SK-N-SH (cell line): ENCODE measurements around the gene FKBP11. TPM values are rescaled to one million over a fixed set of nuclear protein-coding genes. Genes with fewer than 3 reads are reported as not detected.

Experiments
- CTCF ChIA-PET: fragments of 300-600, 350-600 bp; formaldehyde crosslinking; extraction: SDS; loops from one replicate; lab custom pipeline; 2021; lab: Yijun Ruan, JAX
- POLR2A ChIA-PET: fragments of 350-600 bp; sonication (Branson Sonifier 250); formaldehyde crosslinking; extraction: SDS; loops from one replicate; lab custom pipeline; 2020; ENCODE audit warnings: antibody characterized with exemption, inconsistent platforms; lab: Yijun Ruan, JAX
- DNase-seq: peaks from one replicate; pipeline ENCODE4 v3.0.0; 2012
- H2AFZ ChIP-seq: fragments of 200-600 bp; sonication (generic); 2 replicates; pipeline ENCODE4 v1.8.1; 2016; ENCODE audit warnings: antibody characterized with exemption, mild to moderate bottlenecking, low read depth
- H3F3A ChIP-seq: fragments of 200-600 bp; sonication (generic); replicated peaks from 2 replicates; pipeline ENCODE3; 2016; ENCODE audit warnings: antibody characterized with exemption, mild to moderate bottlenecking; ENCODE audit not compliant: insufficient read depth
- H3K27ac ChIP-seq, 2 experiments: fragments of 200-500 bp in 1 of 2; fragments of 200-600 bp in 1 of 2; sonication (Bioruptor generic) in 1 of 2; sonication (generic), shearing (Covaris generic) in 1 of 2; 2 replicates each; pipeline versions ENCODE4 v1.5.1 to v1.6.1; 2014 to 2016; ENCODE audit warnings: low read depth in 2 of 2, inconsistent platforms in 1 of 2, low read length in 1 of 2, mild to moderate bottlenecking in 1 of 2, mixed read lengths in 1 of 2
- H3K27me3 ChIP-seq: fragments of 200-600 bp; sonication (generic), shearing (Covaris generic); 2 replicates; pipeline ENCODE4 v1.6.1; 2016; ENCODE audit warnings: mixed run types; ENCODE audit not compliant: insufficient read depth
- H3K36me3 ChIP-seq, 2 experiments: fragments of 200-500 bp in 1 of 2; fragments of 200-600 bp in 1 of 2; sonication (Bioruptor generic) in 1 of 2; sonication (generic) in 1 of 2; replicated peaks in 1 of 2; 2 replicates each; pipeline versions ENCODE3 to v1.5.1; 2014 to 2016; ENCODE audit warnings: low read length in 1 of 2, mild to moderate bottlenecking in 1 of 2; ENCODE audit not compliant: insufficient read depth in 2 of 2, control insufficient read depth in 1 of 2
- H3K4me1 ChIP-seq, 2 experiments: fragments of 200-500 bp in 1 of 2; fragments of 200-600 bp in 1 of 2; sonication (Bioruptor generic) in 1 of 2; sonication (generic), shearing (Covaris generic) in 1 of 2; 2 replicates each; pipeline versions ENCODE4 v1.5.1 to v1.6.1; 2014 to 2016; ENCODE audit warnings: low read depth in 1 of 2, low read length in 1 of 2, mixed run types in 1 of 2; ENCODE audit not compliant: insufficient read depth in 2 of 2, control insufficient read depth in 1 of 2
- H3K4me2 ChIP-seq: fragments of 200-600 bp; sonication (generic), shearing (Covaris generic); 2 replicates; pipeline ENCODE4 v1.6.1; 2017; ENCODE audit warnings: mixed run types
- H3K4me3 ChIP-seq, 2 experiments: fragments of 200-500 bp in 1 of 2; fragments of 200-600 bp in 1 of 2; sonication (Bioruptor generic) in 1 of 2; sonication (generic), shearing (Covaris generic) in 1 of 2; 2 replicates each; pipeline versions ENCODE4 v1.5.1 to v1.8.1; 2014 to 2016; ENCODE audit warnings: low read depth in 2 of 2, inconsistent platforms in 1 of 2, low read length in 1 of 2, mild to moderate bottlenecking in 1 of 2, mixed read lengths in 1 of 2, moderate library complexity in 1 of 2
- H3K79me2 ChIP-seq: fragments of 200-600 bp; sonication (generic); 2 replicates; pipeline ENCODE4 v1.8.1; 2017; ENCODE audit warnings: mild to moderate bottlenecking; ENCODE audit not compliant: insufficient read depth
- H3K9ac ChIP-seq: fragments of 200-600 bp; sonication (generic); 2 replicates; pipeline ENCODE4 v1.6.1; 2017; ENCODE audit warnings: mixed run types
- H3K9me2 ChIP-seq: fragments of 200-600 bp; sonication (generic); 2 replicates; pipeline ENCODE4 v1.6.1; 2017; ENCODE audit warnings: mixed run types
- H3K9me3 ChIP-seq: fragments of 200-600 bp; sonication (generic); 2 replicates; pipeline ENCODE4 v1.6.1; 2017; ENCODE audit warnings: mixed run types, mild to moderate bottlenecking, moderate library complexity
- H4K20me1 ChIP-seq: fragments of 200-600 bp; sonication (generic); 2 replicates; pipeline ENCODE4 v1.6.1; 2017; ENCODE audit warnings: mild to moderate bottlenecking, mixed run types; ENCODE audit not compliant: insufficient read depth
- EP300 ChIP-seq, 2 experiments: IDR thresholded peaks; 2 replicates each; pipeline versions ENCODE4 v1.4.0 to v1.6.1; 2012; ENCODE audit warnings: borderline replicate concordance in 1 of 2, low read depth in 1 of 2, low read length in 1 of 2
- FOSL2 ChIP-seq: IDR thresholded peaks from 2 replicates; pipeline ENCODE4 v1.4.0; 2012; ENCODE audit warnings: low read depth, mild to moderate bottlenecking, moderate library complexity, borderline replicate concordance
- FOXJ3 ChIP-seq: sonication (generic); formaldehyde crosslinking; IDR thresholded peaks from 2 replicates; pipeline ENCODE4 v1.5.1; 2020; ENCODE audit warnings: mild to moderate bottlenecking, missing genetic modification reagents
- FOXM1 ChIP-seq: IDR thresholded peaks from 2 replicates; pipeline ENCODE4 v1.4.0; 2012; ENCODE audit warnings: low read depth, mild to moderate bottlenecking
- GATA2 ChIP-seq: sonication (generic); formaldehyde crosslinking; IDR thresholded peaks from 2 replicates; pipeline ENCODE4 v1.5.0; 2020; ENCODE audit warnings: mild to moderate bottlenecking, missing genetic modification reagents
- IRF3 ChIP-seq: fragments of 150-350 bp; IDR thresholded peaks from 2 replicates; pipeline ENCODE4 v1.6.1; 2016; ENCODE audit warnings: mild to moderate bottlenecking, low read depth, low read length
- JUND ChIP-seq: IDR thresholded peaks from 2 replicates; pipeline ENCODE4 v1.4.0; 2012
- MXI1 ChIP-seq: IDR thresholded peaks from 2 replicates; pipeline ENCODE4 v1.6.1; 2012; ENCODE audit warnings: mild to moderate bottlenecking, low read depth, low read length, improper control_type of control experiment
- NRF1 ChIP-seq: IDR thresholded peaks from 2 replicates; pipeline ENCODE4 v1.6.1; 2012; ENCODE audit warnings: low read depth, mild to moderate bottlenecking, low read length
- RAD21 ChIP-seq: IDR thresholded peaks from 2 replicates; pipeline ENCODE4 v1.6.1; 2012; ENCODE audit warnings: mild to moderate bottlenecking, low read length
- RCOR1 ChIP-seq: fragments of 150-350 bp; IDR thresholded peaks from 2 replicates; pipeline ENCODE4 v1.6.1; 2017; ENCODE audit warnings: antibody characterized with exemption, low read length
- RFX5 ChIP-seq: IDR thresholded peaks from 2 replicates; pipeline ENCODE4 v1.6.1; 2012; ENCODE audit warnings: mild to moderate bottlenecking, improper control_type of control experiment, low read length
- RXRA ChIP-seq: IDR thresholded peaks from 2 replicates; pipeline ENCODE4 v1.4.0; 2012; ENCODE audit warnings: low read depth, mild to moderate bottlenecking, borderline replicate concordance
- SIN3A ChIP-seq: IDR thresholded peaks from 2 replicates; pipeline ENCODE4 v1.6.1; 2012; ENCODE audit warnings: low read depth, mild to moderate bottlenecking, low read length, moderate library complexity, borderline replicate concordance
- SMC3 ChIP-seq: IDR thresholded peaks from 2 replicates; pipeline ENCODE4 v1.6.1; 2012; ENCODE audit warnings: low read depth, low read length, improper control_type of control experiment
- TAF1 ChIP-seq: IDR thresholded peaks from 2 replicates; pipeline ENCODE4 v1.6.1; 2012; ENCODE audit warnings: low read depth, mild to moderate bottlenecking, low read length, moderate library complexity, borderline replicate concordance
- USF1 ChIP-seq: IDR thresholded peaks from 2 replicates; pipeline ENCODE4 v1.4.0; 2012; ENCODE audit warnings: low read depth, borderline replicate concordance
- YY1 ChIP-seq: IDR thresholded peaks from 2 replicates; pipeline ENCODE4 v1.4.0; 2012; ENCODE audit warnings: low read depth, mild to moderate bottlenecking
- WGBS: methylation state at CpG from one replicate; pipeline ENCODE4 v1.1.6; 2017; ENCODE audit warnings: low lambda C conversion rate; 5-methylcytosine and 5-hydroxymethylcytosine counted together
- polyA plus RNA-seq, 3 experiments: library from polyadenylated mRNA; depleted of rRNA; stranded (reverse); fragments of >200 nt; gene quantifications; 2 replicates each; pipeline ENCODE4 v1.2.3, GENCODE V29; 2012
- TF ChIP-seq, protein P1 (sequence below): fragments of 200-600 bp; sonication (generic); IDR thresholded peaks from 2 replicates; pipeline ENCODE4 v1.6.1; 2017; ENCODE audit warnings: antibody characterized with exemption, mild to moderate bottlenecking, moderate library complexity

FKBP11 gene
- polyA plus RNA-seq, 1 of the 3 experiments (the other 2 are of a cell fraction) = 28.5 TPM

DNA sequence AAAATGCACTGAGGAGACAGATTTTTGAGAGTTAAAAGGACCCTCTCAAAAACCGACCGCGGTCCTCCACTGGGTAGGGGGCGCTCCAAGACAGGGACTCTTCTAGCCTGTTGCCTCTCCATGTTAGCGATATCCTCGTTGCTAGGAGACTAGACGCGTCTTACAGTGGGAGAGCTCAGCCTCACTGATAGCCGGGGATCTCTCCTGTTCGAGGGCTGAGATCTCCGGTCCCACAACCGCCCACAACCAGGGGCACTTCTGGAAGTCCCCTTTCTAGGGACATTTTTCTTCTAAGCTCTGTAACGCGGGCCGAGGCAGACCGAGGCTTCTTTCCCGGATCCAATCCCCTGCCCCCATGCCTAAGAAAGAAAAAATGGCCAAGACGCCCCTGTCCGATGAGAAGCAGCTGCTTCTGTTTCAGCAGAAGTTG is 21.3 kb downstream of the FKBP11 start:
- H3K9ac ChIP-seq = peak overlapping the region; percentile 59; the same call in 1 of the 2 replicates
- peak overlapping the region; percentile 90 for H3K4me2 ChIP-seq
- H4K20me1 ChIP-seq = no peaks in the 10 kb centered on the region
- peak; percentile 85 for DNase-seq
- ChIA-PET POLR2A (interaction anchor here (0.5 to 0.6 kb wide), 3 partner anchors 10 to 69 kb away, joined by 3 read pairs; no protein-coding TSS in a partner anchor), CTCF (interaction anchor here (0.6 to 9.3 kb wide), 31 partner anchors 10 to 134 kb away, joined by 3 to 99 read pairs (median 4); partner anchors contain the start of genes FKBP11 and RND1)
- no peaks in the 10 kb centered on the region for H3K27me3 ChIP-seq
- H3K9me2 ChIP-seq = no peaks in the 10 kb centered on the region
- H3K79me2 ChIP-seq = no peaks in the 10 kb centered on the region
- TF ChIP-seq SMC3 = no peak
- peak; percentile 15; the same call in 1 of the 2 replicates for TF ChIP-seq TAF1
- TF ChIP-seq SIN3A = peak; percentile 97
- TF ChIP-seq RAD21 = peak; percentile 23; the same call in 1 of the 2 replicates
- no peak for TF ChIP-seq NRF1
- no peak for TF ChIP-seq FOSL2
- peak; percentile 80 for TF ChIP-seq MXI1
- no peak for TF ChIP-seq RFX5
- TF ChIP-seq, protein P1, sequence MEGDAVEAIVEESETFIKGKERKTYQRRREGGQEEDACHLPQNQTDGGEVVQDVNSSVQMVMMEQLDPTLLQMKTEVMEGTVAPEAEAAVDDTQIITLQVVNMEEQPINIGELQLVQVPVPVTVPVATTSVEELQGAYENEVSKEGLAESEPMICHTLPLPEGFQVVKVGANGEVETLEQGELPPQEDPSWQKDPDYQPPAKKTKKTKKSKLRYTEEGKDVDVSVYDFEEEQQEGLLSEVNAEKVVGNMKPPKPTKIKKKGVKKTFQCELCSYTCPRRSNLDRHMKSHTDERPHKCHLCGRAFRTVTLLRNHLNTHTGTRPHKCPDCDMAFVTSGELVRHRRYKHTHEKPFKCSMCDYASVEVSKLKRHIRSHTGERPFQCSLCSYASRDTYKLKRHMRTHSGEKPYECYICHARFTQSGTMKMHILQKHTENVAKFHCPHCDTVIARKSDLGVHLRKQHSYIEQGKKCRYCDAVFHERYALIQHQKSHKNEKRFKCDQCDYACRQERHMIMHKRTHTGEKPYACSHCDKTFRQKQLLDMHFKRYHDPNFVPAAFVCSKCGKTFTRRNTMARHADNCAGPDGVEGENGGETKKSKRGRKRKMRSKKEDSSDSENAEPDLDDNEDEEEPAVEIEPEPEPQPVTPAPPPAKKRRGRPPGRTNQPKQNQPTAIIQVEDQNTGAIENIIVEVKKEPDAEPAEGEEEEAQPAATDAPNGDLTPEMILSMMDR = peak; percentile 68
- TF ChIP-seq YY1 = peak; percentile 47; the same call in 1 of the 2 replicates
- no peak for TF ChIP-seq USF1
- H2AFZ ChIP-seq = peak overlapping the region; percentile 97
- no peaks in the 10 kb centered on the region for H3K9me3 ChIP-seq
- H3F3A ChIP-seq = peaks cover 4% of the 10 kb centered on the region
- peaks cover 0 to 5% of the 10 kb centered on the region in 2 experiments; a peak in 1 of 4 replicates for H3K4me1 ChIP-seq
- H3K4me3 ChIP-seq = peak overlapping the region; percentile 53 to 84
- 2% methylated on average over 18 of the region's 19 CpGs for WGBS
- no peak overlapping the region for H3K27ac ChIP-seq
- no peaks in the 10 kb centered on the region for H3K36me3 ChIP-seq

DNA sequence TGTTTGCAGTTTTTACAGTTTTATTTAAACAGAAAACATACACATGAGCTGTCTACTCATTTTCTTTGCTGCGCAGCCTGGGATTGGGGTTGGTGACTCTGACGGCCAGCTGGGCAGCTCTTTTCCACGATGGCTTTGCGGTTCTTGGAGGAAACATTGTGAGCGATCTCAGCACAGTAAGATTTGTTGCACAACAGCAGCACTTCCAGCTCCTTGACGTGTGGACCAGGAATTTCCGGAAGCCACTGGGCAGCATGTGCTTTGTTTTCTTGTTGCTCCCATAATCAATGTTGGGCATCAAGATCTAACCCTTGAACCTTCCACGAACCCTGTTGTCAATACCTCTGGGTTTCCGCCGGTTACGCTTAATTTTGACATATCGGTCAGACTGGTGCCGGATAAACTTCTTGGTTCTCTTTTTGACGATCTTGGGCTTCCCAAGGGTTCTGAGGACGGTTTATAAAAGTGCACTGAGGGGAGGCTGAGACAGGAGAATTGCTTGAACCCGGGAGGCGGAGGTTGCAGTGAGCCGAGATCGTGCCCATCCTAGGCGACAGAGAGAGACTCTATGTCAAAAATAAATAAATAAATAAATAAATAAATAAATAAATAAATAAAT is 21.8 kb downstream of the FKBP11 start:
- Histone ChIP-seq H3K4me3 (peak overlapping the region in 1 of 2 experiments; percentile 84; a peak in 1 of 4 replicates), H4K20me1 (no peaks in the 10 kb centered on the region), H3K9ac (no peak overlapping the region), H3K27me3 (no peaks in the 10 kb centered on the region), H3F3A (peaks cover 4% of the 10 kb centered on the region), H3K36me3 (no peaks in the 10 kb centered on the region), H3K27ac (no peak overlapping the region), H3K4me1 (peaks cover 0 to 5% of the 10 kb centered on the region in 2 experiments; a peak in 1 of 4 replicates), H3K9me3 (no peaks in the 10 kb centered on the region), H2AFZ (no peak overlapping the region), H3K4me2 (no peak overlapping the region), H3K79me2 (no peaks in the 10 kb centered on the region), H3K9me2 (no peaks in the 10 kb centered on the region)
- CTCF ChIA-PET = interaction anchor here (0.6 to 9.3 kb wide), 26 partner anchors 8 to 161 kb away, joined by 3 to 99 read pairs (median 6); partner anchors contain the start of genes FKBP11, RND1 and WNT1
- WGBS = 70% methylated on average over 20 of the region's 20 CpGs
- no peak for DNase-seq
- no peak for TF ChIP-seq EP300 (IDR thresholded peaks at IDR 0.05; ENCODE audit: borderline replicate concordance in 1 of 2, low read depth in 1 of 2, low read length in 1 of 2)
- TF ChIP-seq SIN3A = no peak
- no peak for TF ChIP-seq TAF1
- no peak for TF ChIP-seq SMC3
- TF ChIP-seq YY1 = no peak
- TF ChIP-seq JUND = no peak
- no peak for TF ChIP-seq NRF1
- TF ChIP-seq FOXJ3 (CRISPR knock-in tag) = no peak
- TF ChIP-seq RCOR1 = no peak
- no peak for TF ChIP-seq RXRA
- TF ChIP-seq FOXM1 = no peak
- no peak for TF ChIP-seq RAD21
- no peak for TF ChIP-seq RFX5
- TF ChIP-seq GATA2 = no peak
- TF ChIP-seq IRF3 = no peak
- POLR2A ChIA-PET = interaction anchor here (0.5 to 1.3 kb wide), 2 partner anchors 11 to 51 kb away, joined by 3 to 4 read pairs; partner anchors contain the start of gene DDX23
